Measurements from ENCODE around the gene IL6ST. TPM values are rescaled to one million over a fixed set of nuclear protein-coding genes. Genes with fewer than 3 reads are reported as not detected.
"Not testable (repeated sequence)": the region's sequence is repeated elsewhere in the genome, so short reads cannot be mapped to it uniquely, and the experiment has no call there.

IL6ST gene
- polyA plus RNA-seq, 3 donors, result 117 to 157 (median 128) TPM

GRCh38 chr5:56013939-56014338, 19.2 kb upstream of the IL6ST start:
- DNase-seq (ENCODE audit: extremely low read depth in 1 of 11, low read depth in 9 of 11, low spot score in 4 of 11), result not testable (repeated sequence)

GRCh38 chr5:56012281-56012963, 17.7 kb upstream of the IL6ST start:
- no peak for DNase-seq (ENCODE audit: extremely low read depth in 1 of 11, low read depth in 9 of 11, low spot score in 4 of 11)

- DNase-seq (ENCODE audit: extremely low read depth in 1 of 11, low read depth in 9 of 11, low spot score in 4 of 11), result no peak
Observed at GRCh38 chr5:56011835-56012234, 17.1 kb upstream of the IL6ST start.

GRCh38 chr5:56010431-56010830, 15.7 kb upstream of the IL6ST start:
- no peak for DNase-seq (ENCODE audit: extremely low read depth in 1 of 11, low read depth in 9 of 11, low spot score in 4 of 11)

GRCh38 chr5:56006600-56006999, 11.8 kb upstream of the IL6ST start:
- DNase-seq (ENCODE audit: extremely low read depth in 1 of 11, low read depth in 9 of 11, low spot score in 4 of 11), result no peak

- no peak for DNase-seq (ENCODE audit: extremely low read depth in 1 of 11, low read depth in 9 of 11, low spot score in 4 of 11)
Observed at GRCh38 chr5:56006094-56006493, 11.3 kb upstream of the IL6ST start.

- no peak for DNase-seq (ENCODE audit: extremely low read depth in 1 of 11, low read depth in 9 of 11, low spot score in 4 of 11)
Observed at GRCh38 chr5:56004874-56005273, 10.1 kb upstream of the IL6ST start.

GRCh38 chr5:56003679-56004078, 8.9 kb upstream of the IL6ST start:
- DNase-seq (ENCODE audit: extremely low read depth in 1 of 11, low read depth in 9 of 11, low spot score in 4 of 11), result no peak

GRCh38 chr5:56003179-56003578, 8.4 kb upstream of the IL6ST start:
- DNase-seq (ENCODE audit: extremely low read depth in 1 of 11, low read depth in 9 of 11, low spot score in 4 of 11), result no peak

GRCh38 chr5:56002303-56002702, 7.5 kb upstream of the IL6ST start:
- DNase-seq (ENCODE audit: extremely low read depth in 1 of 11, low read depth in 9 of 11, low spot score in 4 of 11), result no peak

GRCh38 chr5:56000221-56000620, 5.5 kb upstream of the IL6ST start:
- not testable (repeated sequence) for DNase-seq (ENCODE audit: extremely low read depth in 1 of 11, low read depth in 9 of 11, low spot score in 4 of 11)

- no peak for DNase-seq (ENCODE audit: extremely low read depth in 1 of 11, low read depth in 9 of 11, low spot score in 4 of 11)
Observed at GRCh38 chr5:55998966-55999365, 4.2 kb upstream of the IL6ST start.

- DNase-seq (ENCODE audit: extremely low read depth in 1 of 11, low read depth in 9 of 11, low spot score in 4 of 11), result no peak
Observed at GRCh38 chr5:55997742-55998351, 3.1 kb upstream of the IL6ST start.

GRCh38 chr5:55994998-55995914, 493 bp upstream of the IL6ST start:
- peak; percentile 86 to 97 (median 95) for DNase-seq (ENCODE audit: extremely low read depth in 1 of 11, low read depth in 9 of 11, low spot score in 4 of 11)

- peak in 3 of 11 donors; percentile 33 to 52 (median 48) for DNase-seq (ENCODE audit: extremely low read depth in 1 of 11, low read depth in 9 of 11, low spot score in 4 of 11)
Observed at GRCh38 chr5:55993731-55994494, 850 bp downstream of the IL6ST start.

- DNase-seq (ENCODE audit: extremely low read depth in 1 of 11, low read depth in 9 of 11, low spot score in 4 of 11), result peak in 5 of 11 donors; percentile 18 to 50 (median 26)
Observed at GRCh38 chr5:55993013-55993412, 1.8 kb downstream of the IL6ST start.

- DNase-seq (ENCODE audit: extremely low read depth in 1 of 11, low read depth in 9 of 11, low spot score in 4 of 11), result no peak
Observed at GRCh38 chr5:55991768-55992486, 2.8 kb downstream of the IL6ST start.

GRCh38 chr5:55990895-55991294, 3.9 kb downstream of the IL6ST start:
- DNase-seq (ENCODE audit: extremely low read depth in 1 of 11, low read depth in 9 of 11, low spot score in 4 of 11), result not testable (repeated sequence)

GRCh38 chr5:55989860-55990259, 4.9 kb downstream of the IL6ST start:
- DNase-seq (ENCODE audit: extremely low read depth in 1 of 11, low read depth in 9 of 11, low spot score in 4 of 11), result no peak

Measured in renal cortex interstitium (tissue), 11 donors.